GM12878 (cell line): ENCODE results near the gene IRX4. TPM values are rescaled to one million over a fixed set of nuclear protein-coding genes. Genes with fewer than 3 reads are reported as not detected.

Experiments used
- ATAC-seq: fragments of 200-7000 bp; cut with Tn5 transposase; 3 replicates; pipeline ENCODE4 v1.9.1; 2020; ENCODE audit warnings: mild to moderate bottlenecking, moderate library complexity
- BruUV-seq: library from RNA; stranded (reverse); fragments of 400-500 nt; replicated peaks from 2 replicates; lab custom pipeline; 2021; lab: Mats Ljungman, UMichigan
- CTCF ChIA-PET: fragments of 300-600 bp; sonication (Branson Sonifier 250); formaldehyde crosslinking; extraction: SDS; loops from one replicate; lab custom pipeline; 2021; ENCODE audit warnings: inconsistent platforms; lab: Yijun Ruan, JAX
- POLR2A ChIA-PET: fragments of 350-600 bp; formaldehyde crosslinking; extraction: SDS; loops from one replicate; lab custom pipeline; 2021; ENCODE audit warnings: inconsistent platforms; lab: Charles Lee
- RAD21 ChIA-PET: fragments of 300-600 bp; sonication (Branson Sonifier 250); formaldehyde crosslinking; loops from one replicate; lab custom pipeline; 2023; ENCODE audit warnings: antibody characterized with exemption; ENCODE audit not compliant: unreplicated experiment; lab: Charles Lee
- SMC1A ChIA-PET: fragments of 300-600 bp; sonication (Branson Sonifier 250); formaldehyde crosslinking; loops from one replicate; lab custom pipeline; 2023; ENCODE audit not compliant: unreplicated experiment, uncharacterized antibody; lab: Charles Lee
- DNase-seq: peaks from one replicate; pipeline ENCODE4 v3.0.0-alpha.2; 2011; ENCODE audit warnings: low read depth, low spot score
- FAIRE-seq: peaks from 3 replicates; lab custom pipeline; 2011; peaks lifted over from hg19 to GRCh38; lab: Jason Lieb, UNC
- H2AFZ ChIP-seq: 2 replicates; pipeline ENCODE4 v1.6.0; 2011; ENCODE audit warnings: low read depth, low read length, control low read depth; ENCODE audit not compliant: control insufficient read depth
- H3K27ac ChIP-seq: 2 replicates; pipeline ENCODE4 v1.5.1; 2011; ENCODE audit warnings: control low read depth; ENCODE audit not compliant: control insufficient read depth, insufficient read depth
- H3K27me3 ChIP-seq, 2 experiments: replicated peaks in 1 of 2; 2 replicates each; pipeline versions ENCODE4 v1.6.0 to v1.6.1; 2011; ENCODE audit warnings: low read length in 1 of 2; ENCODE audit not compliant: control insufficient read depth in 2 of 2, insufficient read depth in 2 of 2
- H3K36me3 ChIP-seq, 2 experiments: 2 replicates each; pipeline ENCODE4 v1.5.1; 2011; ENCODE audit warnings: low read length in 1 of 2; ENCODE audit not compliant: control insufficient read depth in 2 of 2, insufficient read depth in 2 of 2
- H3K4me1 ChIP-seq: 2 replicates; pipeline ENCODE4 v1.6.1; 2011; ENCODE audit warnings: mild to moderate bottlenecking, low read length, moderate library complexity, mixed read lengths; ENCODE audit not compliant: control insufficient read depth, insufficient read depth
- H3K4me2 ChIP-seq: 2 replicates; pipeline ENCODE4 v1.6.0; 2011; ENCODE audit warnings: control low read depth; ENCODE audit not compliant: control insufficient read depth, insufficient read depth
- H3K4me3 ChIP-seq: fragments of 200-600 bp; sonication (generic); 2 replicates; pipeline ENCODE4 v1.5.1; 2016
- H3K79me2 ChIP-seq: 2 replicates; pipeline ENCODE4 v1.6.0; 2011; ENCODE audit warnings: low read length; ENCODE audit not compliant: control insufficient read depth, insufficient read depth
- H3K9ac ChIP-seq: 2 replicates; pipeline ENCODE4 v1.8.0; 2011; ENCODE audit warnings: low read length, control low read depth, mixed read lengths; ENCODE audit not compliant: control insufficient read depth, insufficient read depth
- H3K9me3 ChIP-seq: replicated peaks from 3 replicates; pipeline ENCODE4 v1.5.1; 2011; ENCODE audit warnings: mild to moderate bottlenecking, low read length; ENCODE audit not compliant: control insufficient read depth, insufficient read depth
- H4K20me1 ChIP-seq: 2 replicates; pipeline ENCODE4 v1.6.0; 2011; ENCODE audit not compliant: control insufficient read depth, insufficient read depth
- ETV6 ChIP-seq, 2 experiments: fragments of 450-650 bp in 1 of 2; IDR thresholded peaks in 1 of 2; conservative IDR thresholded peaks in 1 of 2; 2 replicates each; pipeline ENCODE4 v1.6.1; 2014; ENCODE audit warnings: antibody characterized with exemption in 1 of 2, borderline replicate concordance in 1 of 2, low read depth in 1 of 2, mild to moderate bottlenecking in 1 of 2, moderate library complexity in 1 of 2
- POLR2AphosphoS2 ChIP-seq: IDR thresholded peaks from 2 replicates; pipeline ENCODE4 v1.6.1; 2011; ENCODE audit warnings: low read depth, mild to moderate bottlenecking, low read length, improper control_type of control experiment, moderate library complexity
- PRDM15 ChIP-seq: fragments of 450-650 bp; formaldehyde crosslinking; IDR thresholded peaks from 2 replicates; pipeline ENCODE4 v1.4.0; 2020; ENCODE audit warnings: mild to moderate bottlenecking, moderate library complexity
- RFX5 ChIP-seq: IDR thresholded peaks from 2 replicates; pipeline ENCODE4 v1.6.1; 2011; ENCODE audit warnings: low read depth, low read length, improper control_type of control experiment
- SMAD1 ChIP-seq: fragments of 450-650 bp; IDR thresholded peaks from 2 replicates; pipeline ENCODE4 v1.6.1; 2018; ENCODE audit warnings: mild to moderate bottlenecking, low read depth; ENCODE audit not compliant: partially characterized antibody
- SUPT20H ChIP-seq: IDR thresholded peaks from 2 replicates; pipeline ENCODE4 v1.6.1; 2011; ENCODE audit warnings: low read depth, mild to moderate bottlenecking, low read length, moderate library complexity, borderline replicate concordance; ENCODE audit not compliant: control insufficient read depth
- USF1 ChIP-seq: IDR thresholded peaks from 2 replicates; pipeline ENCODE4 v1.6.1; 2011; ENCODE audit warnings: borderline replicate concordance, low read depth, mild to moderate bottlenecking, moderate library complexity, mixed read lengths, low read length; ENCODE audit not compliant: insufficient read depth; ENCODE audit errors: extremely low read length
- ZNF217 ChIP-seq: fragments of 450-650 bp; IDR thresholded peaks from 2 replicates; pipeline ENCODE4 v1.6.1; 2017; ENCODE audit warnings: antibody characterized with exemption, mild to moderate bottlenecking
- WGBS: methylation state at CpG from one replicate; pipeline ENCODE4 v1.1.6; 2016; ENCODE audit warnings: low lambda C conversion rate; ENCODE audit not compliant: insufficient replicate concordance, insufficient coverage; ENCODE audit errors: missing lambda C conversion rate; 5-methylcytosine and 5-hydroxymethylcytosine counted together
- in situ Hi-C: fragments of 300-500 bp; cut with MboI; formaldehyde crosslinking; loops from 9 replicates; pipeline ENCODE4 v1.14.3; 2018; ENCODE audit warnings: mixed read lengths
- intact Hi-C: fragments of 100-400 bp; cut with micrococcal nuclease; formaldehyde crosslinking; loops from one replicate; pipeline ENCODE4 v1.14.2; 2022; ENCODE audit not compliant: unreplicated experiment
- polyA plus RNA-seq, 11 experiments: library from polyadenylated mRNA; depleted of rRNA in 4 of 11; unstranded in 6 of 11; stranded (reverse) in 5 of 11; fragments of >200 nt; fragmentation: Nextera tagmentation in 4 of 11; fragmentation: Illumina TruSeq in 1 of 11; extraction: Ambion mirVana in 4 of 11; extraction: Trizol in 1 of 11; gene quantifications; 1 replicate in 1 of 11; 2 replicates in 10 of 11; pipeline versions ENCODE4 v1.2.1 to v1.2.3, GENCODE V29; 2011 to 2016; ENCODE audit warnings: inconsistent platforms in 2 of 11, missing spikeins in 2 of 11, low read depth in 1 of 11
- total RNA-seq, 4 experiments: library from RNA; depleted of rRNA in 3 of 4; stranded (reverse); fragments of >200 nt in 3 of 4; fragmentation: Illumina TruSeq in 1 of 4; extraction: Trizol in 1 of 4; gene quantifications; 2 replicates each; pipeline versions ENCODE4 v1.2.1 to v1.2.3, GENCODE V29; 2013 to 2021
- TF ChIP-seq, protein P1 (sequence below): fragments of 450-650 bp; IDR thresholded peaks from 2 replicates; pipeline ENCODE4 v1.6.1; 2014; ENCODE audit warnings: mild to moderate bottlenecking
- TF ChIP-seq, protein P2 (sequence below): fragments of 450-650 bp; IDR thresholded peaks from 2 replicates; pipeline ENCODE4 v1.6.1; 2016; ENCODE audit warnings: mild to moderate bottlenecking

The IRX4 gene
- total and polyA plus RNA-seq, 10 of the 15 experiments (the other 5 are each of a cell fraction or from before 2014, with no cell fraction given): not detected

DNA sequence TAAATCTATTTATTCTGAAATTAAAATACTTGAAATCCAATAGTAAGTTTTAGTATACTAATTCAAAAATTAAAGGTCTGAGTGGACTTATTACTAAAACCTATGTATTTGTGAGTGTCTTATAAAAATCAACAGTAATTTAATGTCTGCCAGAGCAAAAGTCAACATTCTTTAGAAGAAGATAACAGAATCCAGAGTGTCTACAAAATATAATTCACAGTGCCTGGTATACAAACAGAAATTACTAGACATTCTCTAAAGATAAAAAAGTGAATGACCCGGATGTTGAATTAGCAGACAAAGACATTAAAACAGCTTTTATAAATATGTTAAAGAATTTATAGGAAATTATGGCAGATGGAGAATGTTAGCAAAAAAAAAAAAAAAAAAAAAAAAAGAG lies 22.4 kb upstream of the IRX4 start:
- DNase-seq (no peak), ATAC-seq (no peak), FAIRE-seq (no peak)
- ChIA-PET RAD21 (no interaction called here), CTCF (no interaction called here), SMC1A (no interaction called here), POLR2A (no interaction called here)
- no peaks in the 10 kb centered on the region for H4K20me1 ChIP-seq
- TF ChIP-seq, protein P1, sequence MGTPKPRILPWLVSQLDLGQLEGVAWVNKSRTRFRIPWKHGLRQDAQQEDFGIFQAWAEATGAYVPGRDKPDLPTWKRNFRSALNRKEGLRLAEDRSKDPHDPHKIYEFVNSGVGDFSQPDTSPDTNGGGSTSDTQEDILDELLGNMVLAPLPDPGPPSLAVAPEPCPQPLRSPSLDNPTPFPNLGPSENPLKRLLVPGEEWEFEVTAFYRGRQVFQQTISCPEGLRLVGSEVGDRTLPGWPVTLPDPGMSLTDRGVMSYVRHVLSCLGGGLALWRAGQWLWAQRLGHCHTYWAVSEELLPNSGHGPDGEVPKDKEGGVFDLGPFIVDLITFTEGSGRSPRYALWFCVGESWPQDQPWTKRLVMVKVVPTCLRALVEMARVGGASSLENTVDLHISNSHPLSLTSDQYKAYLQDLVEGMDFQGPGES: no peak
- H3K4me2 ChIP-seq: no peak overlapping the region
- H3K9me3 ChIP-seq: no peaks in the 10 kb centered on the region; the same call in 2 of the 3 replicates
- H3K27me3 ChIP-seq: no peaks in the 10 kb centered on the region; a peak in 1 of 4 replicates
- no peak overlapping the region for H3K27ac ChIP-seq
- intact Hi-C loops (no loop called here), in situ Hi-C loops (no loop called here)
- no peak overlapping the region for H3K9ac ChIP-seq
- BruUV-seq: no TSS peak
- no peaks in the 10 kb centered on the region for H3K4me1 ChIP-seq
- no peak overlapping the region for H3K4me3 ChIP-seq
- no peaks in the 10 kb centered on the region for H3K36me3 ChIP-seq
- H3K79me2 ChIP-seq: no peaks in the 10 kb centered on the region
- WGBS: 43% methylated on average over 1 of the region's 1 CpG
- H2AFZ ChIP-seq: no peak overlapping the region

- Histone ChIP-seq H2AFZ (no peak overlapping the region), H3K27ac (no peak overlapping the region), H3K36me3 (no peaks in the 10 kb centered on the region), H3K27me3 (no peaks in the 10 kb centered on the region), H3K4me3 (no peak overlapping the region), H3K9me3 (no peaks in the 10 kb centered on the region; the same call in 2 of the 3 replicates), H4K20me1 (no peaks in the 10 kb centered on the region), H3K4me1 (no peaks in the 10 kb centered on the region), H3K9ac (no peak overlapping the region), H3K79me2 (no peaks in the 10 kb centered on the region), H3K4me2 (no peak overlapping the region)
- ChIA-PET SMC1A (no interaction called here), CTCF (no interaction called here), RAD21 (no interaction called here), POLR2A (no interaction called here)
- intact Hi-C loops: no loop called here
- DNase-seq: no peak
- BruUV-seq: no TSS peak
- no peak for ATAC-seq
- FAIRE-seq: no peak
- whole genome bisulfite sequencing: 32% methylated on average over 5 of the region's 5 CpGs
- in situ Hi-C loops: no loop called here
- TF ChIP-seq SUPT20H (no peak), ZNF217 (no peak), USF1 (no peak), SMAD1 (no peak), PRDM15 (CRISPR knock-in tag) (no peak), POLR2AphosphoS2 (no peak), ETV6 (conservative IDR thresholded peaks at IDR 0.05 in 1 of 2, IDR thresholded peaks at IDR 0.05 in 1 of 2; ENCODE audit: borderline replicate concordance in 1 of 2, low read depth in 1 of 2) (no peak), RFX5 (no peak)
- TF ChIP-seq, protein P2, sequence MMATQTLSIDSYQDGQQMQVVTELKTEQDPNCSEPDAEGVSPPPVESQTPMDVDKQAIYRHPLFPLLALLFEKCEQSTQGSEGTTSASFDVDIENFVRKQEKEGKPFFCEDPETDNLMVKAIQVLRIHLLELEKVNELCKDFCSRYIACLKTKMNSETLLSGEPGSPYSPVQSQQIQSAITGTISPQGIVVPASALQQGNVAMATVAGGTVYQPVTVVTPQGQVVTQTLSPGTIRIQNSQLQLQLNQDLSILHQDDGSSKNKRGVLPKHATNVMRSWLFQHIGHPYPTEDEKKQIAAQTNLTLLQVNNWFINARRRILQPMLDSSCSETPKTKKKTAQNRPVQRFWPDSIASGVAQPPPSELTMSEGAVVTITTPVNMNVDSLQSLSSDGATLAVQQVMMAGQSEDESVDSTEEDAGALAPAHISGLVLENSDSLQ: no peak
Measured at GRCh38 chr5:1901983-1902382, 19.3 kb upstream of the IRX4 start.
